ENCODE results near the gene ERGIC3.

ERGIC3 gene

DNA sequence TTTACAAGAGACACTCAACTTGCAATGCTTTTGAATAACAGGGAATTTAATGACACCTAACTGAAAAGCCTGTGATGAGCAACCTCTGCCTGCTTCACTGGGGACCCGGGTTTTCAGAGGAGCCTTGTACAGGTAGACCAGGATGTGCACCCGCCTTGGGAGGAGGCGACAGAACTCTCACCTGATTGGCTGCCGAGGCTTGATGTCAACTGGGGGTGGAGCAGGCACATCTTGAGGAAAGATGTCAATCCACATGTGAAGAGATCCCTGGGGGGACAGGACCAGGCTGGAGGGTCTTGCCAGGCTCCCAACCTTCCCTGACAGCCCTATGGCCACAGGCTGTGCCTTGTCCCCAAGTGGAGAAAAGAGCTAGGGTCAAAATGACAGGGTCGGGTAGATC, 19.8 kb downstream of the ERGIC3 start:
- no peak for DNase-seq (ENCODE audit: low read depth in 2 of 2)

DNA sequence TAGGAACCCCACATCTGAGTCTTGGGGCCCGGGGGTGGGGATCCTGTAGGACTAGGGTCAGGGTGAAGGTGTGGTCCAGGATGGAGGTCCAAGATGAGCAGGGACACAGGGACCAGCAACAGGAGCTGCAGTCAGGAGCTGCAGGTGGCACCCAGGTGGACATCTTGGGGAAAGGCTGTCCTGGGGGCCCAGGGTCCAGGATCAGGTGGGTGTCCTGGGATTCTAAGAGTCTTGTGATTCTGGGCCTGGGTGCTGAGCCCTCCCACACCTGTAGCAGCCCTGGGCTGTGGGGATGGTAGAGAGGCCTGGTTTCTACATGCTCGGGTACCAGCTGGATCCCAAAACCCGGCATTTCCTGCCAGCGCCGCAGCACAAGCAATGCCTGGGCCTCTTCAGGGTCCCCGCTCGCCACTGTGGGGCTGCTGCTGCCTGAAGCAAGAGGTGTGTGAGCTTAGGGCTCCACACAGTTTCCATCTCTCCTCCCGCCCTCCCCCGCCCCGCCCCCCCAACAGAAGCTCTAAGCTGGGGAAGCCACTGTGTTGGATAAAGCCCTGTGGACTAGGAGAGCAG, 20.7 kb downstream of the ERGIC3 start:
- DNase-seq (ENCODE audit: low read depth in 2 of 2) = no peak

DNA sequence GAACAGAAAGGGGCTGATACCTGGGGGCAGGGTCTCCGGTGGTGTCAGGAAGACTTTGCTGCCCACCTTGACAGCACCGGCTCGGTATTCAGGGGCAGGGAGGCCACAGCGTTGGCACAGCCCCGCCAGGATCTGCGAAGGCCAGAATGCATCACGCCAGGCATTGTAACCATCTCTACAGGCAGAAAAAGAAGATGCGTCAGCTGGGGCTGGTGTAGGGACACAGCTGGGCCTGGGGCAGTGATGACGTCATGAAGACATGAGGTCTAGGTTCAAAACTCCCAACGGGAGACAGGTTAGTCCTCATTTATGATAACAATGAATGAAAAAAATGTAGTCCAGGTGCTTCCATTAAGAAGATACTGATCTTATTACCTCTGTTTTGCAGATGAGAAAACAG, 22.0 kb downstream of the ERGIC3 start:
- DNase-seq (ENCODE audit: low read depth in 2 of 2) = no peak

DNA sequence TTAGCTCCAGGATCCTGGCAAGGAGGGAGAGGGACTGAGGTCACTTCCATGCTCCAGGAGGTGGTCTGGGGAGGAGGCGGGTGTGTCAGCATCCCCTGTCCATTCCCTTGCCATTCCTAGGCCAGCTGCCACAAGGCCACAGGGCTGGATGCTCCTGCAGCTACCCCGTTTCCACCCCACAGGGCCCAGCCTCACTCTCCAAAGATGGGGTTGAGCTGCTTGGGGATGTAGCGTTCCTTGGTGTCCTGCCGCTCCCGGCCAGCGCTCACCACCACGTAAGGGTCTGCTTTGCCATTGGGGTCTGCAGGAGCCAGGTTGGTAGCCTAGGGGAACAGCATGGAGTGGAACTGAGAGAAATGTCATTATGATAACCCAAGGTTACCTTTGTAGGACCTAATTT, 23.0 kb downstream of the ERGIC3 start:
- no peak for DNase-seq (ENCODE audit: low read depth in 2 of 2)

DNA sequence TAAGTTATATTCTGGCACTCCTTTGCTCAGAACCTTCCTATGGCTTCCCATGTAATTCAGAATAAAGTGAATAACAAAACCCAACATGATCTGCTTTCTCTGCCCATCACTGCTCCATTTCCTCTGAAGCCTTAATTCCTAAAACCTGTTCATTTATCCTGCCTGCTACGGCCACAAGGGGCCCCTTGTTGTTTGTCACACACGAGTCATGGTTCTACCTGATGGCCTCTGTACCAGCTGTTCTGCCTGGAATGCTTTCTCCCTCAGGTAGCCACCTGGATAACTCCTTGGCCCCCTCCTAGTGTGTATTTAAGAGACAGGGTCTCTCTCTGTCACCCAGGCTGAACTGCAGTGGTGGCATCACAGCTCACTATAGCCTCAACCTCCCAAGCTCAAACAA, 26.8 kb downstream of the ERGIC3 start:
- no peak for DNase-seq (ENCODE audit: low read depth in 2 of 2)

DNA sequence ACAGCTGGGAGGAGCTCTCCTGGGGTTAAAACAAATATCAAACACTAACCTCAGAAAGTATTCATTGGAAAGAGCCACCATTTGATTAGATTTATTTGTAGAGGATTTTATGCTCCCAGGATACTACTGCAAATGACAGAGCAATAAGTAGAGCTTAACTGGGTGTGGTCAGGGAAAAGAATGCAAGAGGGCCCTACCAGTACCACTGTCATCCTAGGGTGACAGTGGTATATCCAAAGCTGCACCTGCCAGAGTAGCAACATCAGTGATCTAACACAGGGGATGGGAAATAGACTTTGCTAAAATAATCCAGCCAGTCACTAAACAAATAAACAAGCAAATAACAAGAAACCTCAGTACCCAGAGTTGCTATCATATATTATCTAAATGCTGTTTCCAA, 29.7 kb downstream of the ERGIC3 start:
- no peak for DNase-seq (ENCODE audit: low read depth in 2 of 2)

DNA sequence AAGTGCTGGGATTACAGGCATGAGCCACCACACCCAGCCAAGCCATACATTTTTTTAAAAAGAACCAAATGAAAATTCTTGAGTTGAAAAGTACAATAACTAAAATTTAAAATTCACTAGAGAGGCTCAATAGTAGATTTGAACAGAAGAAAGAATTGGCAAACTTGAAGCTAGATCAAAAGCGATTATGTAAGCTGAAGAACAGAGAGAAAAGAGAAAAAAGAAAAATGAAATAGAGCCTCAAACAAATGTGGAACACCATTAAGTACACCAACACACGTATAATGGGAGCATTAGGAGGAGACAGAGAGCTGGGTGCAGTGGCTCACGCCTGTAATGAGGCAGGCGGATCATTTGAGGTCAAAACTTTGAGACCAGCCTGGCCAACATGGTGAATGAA, 31.0 kb downstream of the ERGIC3 start:
- no peak for DNase-seq (ENCODE audit: low read depth in 2 of 2)

DNA sequence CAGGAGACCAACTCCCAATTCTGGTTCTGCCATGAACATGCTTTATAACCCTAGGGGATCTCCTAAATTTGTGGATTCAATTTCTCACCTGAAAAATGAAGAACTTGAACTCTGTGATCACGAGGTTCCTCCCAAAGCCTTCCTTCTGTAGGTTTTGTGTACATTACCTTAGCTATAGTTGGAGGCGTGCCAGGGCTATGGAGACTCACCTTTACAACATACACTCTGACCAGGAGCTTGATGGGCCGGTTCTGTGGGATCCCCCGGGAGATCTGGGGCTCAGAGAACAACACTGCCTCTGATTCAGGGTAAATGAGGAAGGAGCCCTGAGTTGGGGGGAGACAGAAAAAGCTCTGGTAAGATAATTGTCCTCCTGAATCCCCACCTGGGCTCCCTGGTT, 34.1 kb downstream of the ERGIC3 start:
- no peak for DNase-seq (ENCODE audit: low read depth in 2 of 2)

DNA sequence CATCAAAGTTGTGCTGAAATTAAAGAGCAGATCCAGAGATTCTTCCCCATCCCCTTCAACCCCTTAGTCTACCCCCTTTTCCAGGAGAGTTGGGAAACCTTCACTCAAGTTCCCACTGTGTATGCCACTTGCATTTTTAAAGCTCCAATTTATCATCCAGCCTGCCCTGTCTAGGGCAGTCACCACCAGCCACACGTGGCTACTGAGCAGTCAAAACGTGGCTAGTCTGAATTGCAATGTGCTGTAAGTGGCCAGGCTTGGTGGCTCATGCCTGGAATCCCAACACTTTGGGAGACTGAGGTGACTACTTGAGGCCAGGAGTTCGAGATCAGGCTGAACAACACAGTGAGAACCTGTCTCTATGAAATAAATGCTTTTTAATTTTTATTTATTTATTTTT, 34.9 kb downstream of the ERGIC3 start:
- no peak for DNase-seq (ENCODE audit: low read depth in 2 of 2)

DNA sequence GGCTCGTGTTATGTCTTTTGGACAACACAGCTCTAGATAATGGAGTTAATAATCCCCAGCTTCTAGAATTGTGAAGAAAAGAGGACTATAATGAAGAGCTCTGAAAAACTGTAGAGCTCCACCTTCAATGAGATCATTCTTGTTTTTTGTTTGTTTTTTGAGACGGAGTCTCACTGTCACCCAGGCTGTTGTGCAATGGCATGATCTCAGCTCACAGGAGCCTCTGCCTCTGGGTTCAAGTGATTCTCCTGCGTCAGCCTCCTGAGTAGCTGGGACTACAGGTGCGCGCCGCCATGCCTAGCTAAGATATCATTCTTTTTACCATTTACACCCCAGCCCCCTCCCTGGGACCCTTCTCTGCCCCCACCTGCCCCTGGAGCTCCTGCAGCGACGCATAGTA, 36.6 kb downstream of the ERGIC3 start:
- DNase-seq (ENCODE audit: low read depth in 2 of 2) = no peak

DNA sequence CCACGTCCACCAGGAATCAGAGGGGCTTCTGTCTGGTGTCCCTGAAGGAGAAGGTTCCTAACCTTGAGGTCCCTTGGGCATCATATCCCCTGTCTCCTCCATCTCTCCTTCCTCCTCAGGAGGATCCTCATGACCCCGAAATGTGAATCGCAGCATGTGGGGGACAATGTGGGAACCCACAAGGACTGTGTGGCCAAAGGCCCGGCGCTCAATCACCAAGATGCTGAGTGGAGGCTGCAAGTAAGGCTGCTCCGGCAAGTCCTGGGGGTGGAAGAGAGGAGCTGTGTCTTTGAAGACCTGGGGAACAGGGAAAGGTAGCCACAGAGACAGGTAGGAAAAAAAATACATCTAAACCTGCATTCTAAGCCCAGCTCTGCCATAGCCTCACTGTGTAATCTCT, 37.3 kb downstream of the ERGIC3 start:
- DNase-seq (ENCODE audit: low read depth in 2 of 2) = no peak

DNA sequence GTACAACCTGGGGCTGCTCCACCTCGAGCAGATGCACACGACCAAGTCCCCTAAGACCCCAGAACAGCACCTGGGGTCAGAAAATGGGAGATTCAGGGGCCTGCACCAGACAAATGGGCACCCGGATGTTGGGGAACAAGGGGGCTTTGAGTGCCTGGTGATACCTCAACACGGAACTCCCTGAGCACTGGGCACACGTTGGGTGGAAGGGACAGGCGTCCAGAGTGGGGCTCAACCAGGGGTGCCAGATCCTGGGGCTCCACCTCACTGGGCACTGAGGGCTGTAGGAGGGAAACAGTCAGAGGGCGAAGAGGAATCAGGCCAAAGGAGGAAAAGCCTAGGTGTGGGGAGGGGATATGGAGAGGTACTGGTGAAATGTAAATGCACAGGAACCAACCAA, 40.3 kb downstream of the ERGIC3 start:
- no peak for DNase-seq (ENCODE audit: low read depth in 2 of 2)

DNA sequence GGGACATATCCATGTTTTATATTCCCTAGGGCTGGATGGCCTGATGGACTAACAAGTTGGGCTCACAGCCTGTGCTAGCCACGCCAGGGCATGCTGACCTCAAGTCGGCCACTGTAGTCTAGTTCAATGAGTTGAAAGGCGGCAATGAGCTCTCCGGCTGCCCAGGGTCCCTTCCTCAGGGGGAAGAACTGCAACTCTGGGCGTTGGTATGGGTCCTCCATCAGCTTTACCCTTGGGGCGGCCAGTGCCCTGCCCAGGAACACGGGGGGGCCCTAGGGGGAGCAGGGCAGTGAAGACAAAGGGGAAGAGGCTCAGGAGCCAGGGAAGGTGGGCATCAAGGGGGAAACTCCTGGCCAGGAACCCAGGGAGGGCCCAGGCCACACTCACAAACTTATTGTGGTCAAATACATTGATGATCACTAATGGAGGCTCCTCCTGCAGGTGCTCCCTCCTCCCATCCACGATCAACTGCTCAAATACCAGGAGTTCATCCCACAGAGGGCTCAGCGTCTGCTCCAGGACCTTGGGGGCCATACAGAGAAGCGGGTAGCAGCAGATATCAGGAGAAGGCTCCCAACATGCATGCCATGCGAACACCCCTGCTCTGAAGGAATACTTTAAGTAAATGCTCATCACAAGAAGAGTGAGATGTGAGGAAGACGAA, 41.0 kb downstream of the ERGIC3 start:
- no peak for DNase-seq (ENCODE audit: low read depth in 2 of 2)

DNA sequence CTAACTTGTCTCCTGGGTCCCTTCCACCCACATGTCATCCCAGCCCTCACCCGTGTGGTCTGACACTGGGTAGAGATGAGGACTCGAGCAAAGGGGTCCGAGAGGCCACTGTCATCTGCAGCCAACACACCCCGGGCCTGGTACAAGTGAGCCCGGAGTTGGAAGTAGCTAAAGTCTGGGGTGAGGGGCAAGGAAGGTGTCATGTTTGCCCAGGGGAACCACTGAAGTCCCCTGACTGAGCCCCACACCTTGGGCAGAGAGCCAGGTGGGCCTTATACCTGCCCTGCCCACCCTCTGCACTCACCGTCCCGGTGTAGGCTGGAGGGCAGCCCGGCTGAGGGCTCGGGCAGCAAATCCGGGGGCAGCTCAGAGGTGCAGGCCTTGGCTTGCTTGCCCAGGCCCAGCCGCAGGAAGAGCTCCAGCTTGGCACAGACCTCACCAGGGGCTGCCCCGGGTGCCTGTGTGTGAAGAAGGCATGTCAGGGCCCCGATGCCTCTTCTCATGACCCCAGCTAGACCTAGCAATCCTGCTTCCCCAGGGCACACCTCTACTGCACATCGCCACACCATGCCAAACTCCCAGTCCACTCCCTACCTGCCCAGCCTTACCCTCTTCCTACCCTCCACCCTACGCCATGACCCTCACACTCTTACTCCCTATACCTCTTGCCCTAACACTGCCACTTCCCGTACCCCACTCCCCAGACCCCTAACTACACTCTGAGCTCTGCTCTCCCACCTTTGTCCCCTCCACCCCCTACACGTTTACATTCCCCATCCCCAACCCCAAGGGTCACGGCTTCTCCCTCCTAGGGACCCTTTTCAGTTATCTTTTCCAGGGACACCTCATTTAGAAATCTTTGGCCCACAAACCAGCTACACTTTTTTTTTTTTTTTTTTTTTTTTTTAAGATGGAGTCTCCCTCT, 42.0 kb downstream of the ERGIC3 start:
- no peak for DNase-seq (ENCODE audit: low read depth in 2 of 2)

DNA sequence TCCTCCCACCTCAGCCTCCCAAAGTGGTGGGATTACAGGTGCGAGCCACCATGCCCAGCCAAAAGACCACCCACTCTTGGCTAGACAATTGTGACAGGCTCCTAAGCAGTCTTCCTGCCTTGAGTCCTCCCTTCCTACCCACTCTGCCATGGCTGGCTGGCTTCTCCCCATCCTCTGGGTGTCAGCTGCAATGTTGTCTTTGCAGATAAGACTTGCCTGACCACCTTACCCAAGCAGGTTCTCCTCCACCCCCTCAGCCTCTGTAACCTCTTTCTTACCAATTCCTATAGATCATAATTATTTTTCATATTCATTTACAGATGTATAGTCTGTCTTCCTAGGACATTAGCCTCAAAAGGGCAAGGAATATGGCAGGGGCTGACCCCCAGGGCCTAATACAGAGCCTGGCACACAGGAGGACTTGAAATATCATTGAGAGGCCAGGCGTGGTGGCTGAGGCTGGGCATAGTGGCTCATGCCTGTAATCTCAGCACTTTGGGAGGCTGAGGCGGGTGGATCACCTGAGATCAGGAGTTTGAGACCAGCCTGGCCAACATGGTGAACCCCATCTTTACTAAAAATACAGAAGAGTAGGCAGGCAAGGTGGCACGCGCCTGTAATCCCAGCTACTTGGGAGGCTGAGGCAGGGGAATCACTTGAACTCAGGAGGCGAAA, 45.0 kb downstream of the ERGIC3 start:
- no peak for DNase-seq (ENCODE audit: low read depth in 2 of 2)

DNA sequence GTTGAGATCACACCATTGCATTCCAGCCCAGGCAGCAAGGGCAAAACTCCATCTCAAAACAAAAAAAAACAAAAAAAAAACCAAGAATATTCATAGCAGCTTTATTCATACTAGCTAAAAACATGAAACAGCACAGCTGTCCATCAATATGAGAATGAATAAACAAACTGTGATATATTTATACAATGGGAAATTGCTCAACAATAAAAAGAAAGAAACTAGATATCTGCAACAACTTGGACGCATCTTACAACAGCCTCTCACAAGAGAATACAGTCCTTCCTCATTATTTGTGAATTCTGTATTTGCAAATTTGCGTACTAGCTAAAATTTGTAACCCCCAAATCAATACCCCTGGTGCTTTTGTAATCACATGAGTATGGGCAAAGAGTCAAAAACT, 45.6 kb downstream of the ERGIC3 start:
- DNase-seq (ENCODE audit: low read depth in 2 of 2) = no peak

DNA sequence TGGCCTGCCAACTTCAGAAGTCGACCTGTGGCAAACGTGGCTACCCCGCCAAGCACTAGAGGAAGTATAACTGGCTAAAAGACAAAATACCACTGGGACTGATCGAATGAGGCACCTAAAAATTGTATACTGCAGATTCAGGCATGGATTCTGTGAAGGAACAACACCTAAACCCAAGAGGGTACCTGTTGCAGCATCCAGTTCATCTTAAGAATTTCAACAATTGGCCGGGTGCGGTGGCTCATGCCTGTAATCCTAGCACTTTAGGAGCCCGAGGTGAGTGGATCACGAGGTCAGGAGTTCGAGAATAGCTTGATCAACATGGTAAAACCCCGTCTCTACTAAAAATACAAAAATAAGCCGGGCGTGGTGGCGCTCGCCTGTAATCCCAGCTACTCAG, 46.5 kb downstream of the ERGIC3 start:
- DNase-seq (ENCODE audit: low read depth in 2 of 2) = no peak

DNA sequence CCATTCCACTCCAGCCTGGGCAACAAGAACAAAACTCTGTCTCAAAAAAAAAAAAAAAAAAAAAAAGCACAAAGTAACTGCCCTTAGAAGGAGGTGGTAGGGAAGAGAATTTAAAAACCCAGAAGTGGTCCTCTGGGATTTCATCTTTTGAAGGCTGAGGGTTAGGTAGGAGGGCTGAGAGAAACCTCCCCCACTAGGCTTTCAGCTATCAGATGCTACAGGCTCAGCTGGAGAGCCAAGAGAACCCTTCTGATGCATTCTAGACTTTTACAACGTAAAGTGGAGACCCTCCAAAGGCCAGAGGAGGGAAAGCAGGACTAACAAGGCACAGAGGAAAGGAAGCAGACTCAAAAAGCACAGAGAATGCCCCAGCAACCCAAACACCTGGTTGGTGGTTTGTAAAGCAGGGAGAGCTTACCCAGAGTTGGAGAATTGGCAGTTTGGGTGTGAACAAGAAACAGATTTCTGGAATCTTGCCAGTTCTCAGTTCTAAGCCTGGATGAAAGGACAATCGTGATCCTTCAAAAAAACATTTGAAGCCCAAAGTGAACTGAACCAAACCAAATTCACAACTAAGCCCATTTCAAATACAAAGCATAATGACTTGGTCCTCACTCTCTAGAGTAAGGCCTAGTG, 50.6 kb downstream of the ERGIC3 start:
- no peak for DNase-seq (ENCODE audit: low read depth in 2 of 2)

DNA sequence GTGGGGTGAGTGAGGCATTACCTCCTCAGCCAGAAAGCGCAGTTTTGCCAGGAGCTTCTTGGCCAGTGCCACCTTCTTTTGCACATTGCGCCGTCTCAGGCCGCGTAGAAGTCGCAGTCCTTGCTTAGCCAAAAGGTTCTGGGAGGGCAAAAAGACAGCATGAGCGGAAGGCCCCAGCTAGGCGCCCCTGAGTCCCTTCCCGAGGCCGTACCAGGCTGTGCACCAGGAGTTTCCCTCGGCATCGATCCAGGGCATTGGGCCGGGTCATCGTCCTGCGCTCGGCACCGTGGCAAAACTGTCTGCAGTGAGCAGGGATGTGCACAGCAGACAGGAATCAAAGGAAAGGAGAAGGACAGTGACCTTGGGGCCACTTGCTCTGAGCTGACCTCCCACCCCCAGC, 53.6 kb downstream of the ERGIC3 start:
- no peak for DNase-seq (ENCODE audit: low read depth in 2 of 2)

DNA sequence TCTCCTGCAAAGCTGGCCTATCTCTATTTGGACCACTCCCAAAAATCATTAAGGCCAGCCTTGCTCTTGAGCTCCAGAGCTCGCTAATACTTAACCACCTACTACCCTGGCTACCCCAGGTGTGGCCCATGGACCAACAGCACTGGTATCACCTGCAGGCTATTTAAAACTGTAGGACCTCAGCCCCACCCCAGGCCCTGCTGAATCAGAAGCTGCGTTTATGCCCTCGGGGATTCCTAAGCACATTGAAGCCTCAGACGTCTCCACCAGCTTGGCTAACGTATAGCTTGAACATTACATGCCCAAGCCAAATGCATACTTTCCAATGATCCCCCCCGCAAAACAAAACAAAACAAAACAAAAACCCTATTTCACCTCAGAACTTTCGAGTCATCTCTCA, 54.0 kb downstream of the ERGIC3 start:
- DNase-seq (ENCODE audit: low read depth in 2 of 2) = no peak

DNA sequence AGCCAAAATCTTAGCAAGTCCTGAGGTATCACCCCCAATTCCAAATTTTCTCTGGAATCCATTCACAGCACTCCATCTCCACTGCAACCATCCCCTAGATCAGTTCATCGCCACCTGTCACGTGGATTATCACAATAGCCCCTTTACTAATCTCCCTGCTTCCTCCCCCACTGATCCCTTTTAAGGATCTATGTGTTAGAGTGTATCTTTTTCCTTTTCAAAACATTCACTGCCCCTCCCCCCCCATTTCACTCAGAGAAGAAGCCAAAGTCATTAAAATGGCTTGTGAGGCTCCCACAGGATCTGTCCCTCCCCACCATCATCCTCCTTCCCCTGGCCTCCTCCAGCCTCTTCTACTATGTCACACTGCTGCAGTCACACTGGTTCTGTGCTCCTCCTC, 55.3 kb downstream of the ERGIC3 start:
- no peak for DNase-seq (ENCODE audit: low read depth in 2 of 2)

DNA sequence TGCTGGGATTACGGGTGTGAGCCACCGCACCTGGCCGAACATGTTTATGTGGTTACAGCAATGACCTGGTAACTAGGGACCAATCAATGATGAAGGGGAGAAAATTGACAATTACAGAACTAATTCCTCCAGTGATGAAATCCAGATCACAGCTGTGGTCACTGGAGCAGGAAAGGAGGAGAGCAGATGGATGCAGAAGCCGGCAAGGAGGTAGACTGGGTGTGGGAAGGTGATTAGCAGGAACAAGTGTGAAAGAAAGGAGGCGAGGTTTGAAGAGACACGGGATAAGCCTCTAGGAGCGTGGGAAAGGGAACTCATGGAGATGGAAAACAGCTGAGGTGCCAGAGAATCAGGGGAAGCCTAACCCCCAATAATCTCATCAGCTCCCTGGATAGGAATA, 56.6 kb downstream of the ERGIC3 start:
- no peak for DNase-seq (ENCODE audit: low read depth in 2 of 2)
